Immature natural killer cell (primary cell): Measurements from ENCODE around the gene CCR9. TPM values are rescaled to one million over a fixed set of nuclear protein-coding genes. Genes with fewer than 3 reads are reported as not detected.

Experiments
- DNase-seq, 3 donors: peaks; one replicate each; pipeline ENCODE4 v3.0.0; 2022; ENCODE audit warnings: mixed read lengths in 1 of 3
- H3K27ac Mint-ChIP-seq, 6 donors: one replicate each; pipeline ENCODE4 v1.8.0; 2020; ENCODE audit warnings: mixed read lengths in 6 of 6, mild to moderate bottlenecking in 5 of 6, inconsistent platforms in 4 of 6, moderate library complexity in 3 of 6
- H3K27me3 Mint-ChIP-seq, 3 donors: one replicate each; pipeline ENCODE4 v1.8.0; 2020 to 2021; ENCODE audit warnings: low read depth in 3 of 3, mild to moderate bottlenecking in 3 of 3, mixed read lengths in 3 of 3, moderate library complexity in 3 of 3, inconsistent platforms in 1 of 3
- H3K36me3 Mint-ChIP-seq, 3 donors: one replicate each; pipeline ENCODE4 v1.8.0; 2020; ENCODE audit warnings: mixed read lengths in 3 of 3, inconsistent platforms in 2 of 3, mild to moderate bottlenecking in 2 of 3
- H3K4me1 Mint-ChIP-seq, 2 donors: one replicate each; pipeline ENCODE4 v1.8.0; 2020; ENCODE audit warnings: inconsistent platforms in 2 of 2, mild to moderate bottlenecking in 2 of 2, mixed read lengths in 2 of 2, moderate library complexity in 1 of 2
- H3K4me3 Mint-ChIP-seq, 5 donors: one replicate each; pipeline ENCODE4 v1.8.0; 2020; ENCODE audit warnings: mild to moderate bottlenecking in 5 of 5, mixed read lengths in 5 of 5, inconsistent platforms in 3 of 5, moderate library complexity in 3 of 5
- H3K9me3 Mint-ChIP-seq, 6 donors: one replicate each; pipeline ENCODE4 v1.8.0; 2020; ENCODE audit warnings: mild to moderate bottlenecking in 6 of 6, mixed read lengths in 6 of 6, inconsistent platforms in 4 of 6, moderate library complexity in 3 of 6
- polyA plus RNA-seq, 3 donors: library from polyadenylated mRNA; unstranded; fragments of 300-500 nt; fragmentation: Illumina TruSeq; gene quantifications; one replicate each; pipeline ENCODE4 v1.2.3, GENCODE V29; 2021

CCR9 gene
- polyA plus RNA-seq, 3 donors from 2014 or later, result not detected

GRCh38 chr3:45861043-45861719 is 25.2 kb upstream of the CCR9 start:
- H3K9me3 Mint-ChIP-seq, result peaks cover 0 to 4% (median 0%) of the 10 kb centered on the region in 6 donors
- no peak overlapping the region for H3K27ac Mint-ChIP-seq

GRCh38 chr3:45864760-45865519 is 21.4 kb upstream of the CCR9 start:
- H3K9me3 Mint-ChIP-seq, result peaks cover 0 to 4% (median 0%) of the 10 kb centered on the region in 6 donors
- peak overlapping the region in 4 of 5 donors; percentile 4 to 64 (median 46) for H3K4me3 Mint-ChIP-seq
- no peak for DNase-seq
- H3K27me3 Mint-ChIP-seq, result peaks cover 2 to 4% (median 3%) of the 10 kb centered on the region in 3 donors
- peak overlapping the region; percentile 3 to 76 (median 40) for H3K27ac Mint-ChIP-seq
- peaks cover 4 to 12% (median 5%) of the 10 kb centered on the region in 3 donors for H3K36me3 Mint-ChIP-seq
- H3K4me1 Mint-ChIP-seq, result peaks cover 21 to 41% of the 10 kb centered on the region in 2 donors

More at GRCh38 chr3:45861043-45861719, 25.2 kb upstream of the CCR9 start:
- peaks cover 8 to 22% of the 10 kb centered on the region in 2 donors for H3K4me1 Mint-ChIP-seq
- H3K27me3 Mint-ChIP-seq, result peaks cover 0 to 3% (median 0%) of the 10 kb centered on the region in 3 donors
- DNase-seq, result no peak
- no peak overlapping the region for H3K4me3 Mint-ChIP-seq
- peaks cover 5 to 16% (median 9%) of the 10 kb centered on the region in 3 donors for H3K36me3 Mint-ChIP-seq

GRCh38 chr3:45865563-45865962 is 20.8 kb upstream of the CCR9 start:
- peaks cover 3 to 8% (median 6%) of the 10 kb centered on the region in 3 donors for H3K27me3 Mint-ChIP-seq

GRCh38 chr3:45868213-45868612 is 18.1 kb upstream of the CCR9 start:
- Mint-ChIP-seq H3K36me3 (peaks cover 4 to 5% (median 5%) of the 10 kb centered on the region in 3 donors), H3K4me1 (peaks cover 29 to 66% of the 10 kb centered on the region in 2 donors)

More at GRCh38 chr3:45865563-45865962, 20.8 kb upstream of the CCR9 start:
- Mint-ChIP-seq H3K36me3 (peaks cover 4 to 12% (median 5%) of the 10 kb centered on the region in 3 donors), H3K4me3 (peak overlapping the region in 2 of 5 donors; percentile 50 to 64), H3K4me1 (peaks cover 26 to 47% of the 10 kb centered on the region in 2 donors), H3K27ac (peak overlapping the region in 1 of 6 donors; percentile 76), H3K9me3 (peaks cover 0 to 4% (median 0%) of the 10 kb centered on the region in 6 donors)
- no peak for DNase-seq

GRCh38 chr3:45868650-45869049 is 17.7 kb upstream of the CCR9 start:
- no peak for DNase-seq
- Mint-ChIP-seq H3K27ac (peak overlapping the region in 3 of 6 donors; percentile 9 to 74 (median 61)), H3K36me3 (peaks cover under 1 to 2% (median under 1%) of the 10 kb centered on the region in 3 donors), H3K4me3 (peak overlapping the region in 1 of 5 donors; percentile 59), H3K27me3 (peaks cover 3 to 9% (median 8%) of the 10 kb centered on the region in 3 donors), H3K4me1 (peaks cover 29 to 66% of the 10 kb centered on the region in 2 donors), H3K9me3 (peaks cover 0 to 2% (median 0%) of the 10 kb centered on the region in 6 donors)

More at GRCh38 chr3:45868213-45868612, 18.1 kb upstream of the CCR9 start:
- DNase-seq, result no peak
- peaks cover 0 to 3% (median 0%) of the 10 kb centered on the region in 6 donors for H3K9me3 Mint-ChIP-seq
- H3K27me3 Mint-ChIP-seq, result peaks cover 3 to 8% (median 8%) of the 10 kb centered on the region in 3 donors
- peak overlapping the region in 1 of 5 donors; percentile 28 for H3K4me3 Mint-ChIP-seq
- H3K27ac Mint-ChIP-seq, result peak overlapping the region in 1 of 6 donors; percentile 61

GRCh38 chr3:45869638-45870037 is 16.7 kb upstream of the CCR9 start:
- peaks cover 6 to 13% (median 10%) of the 10 kb centered on the region in 3 donors for H3K27me3 Mint-ChIP-seq
- H3K4me3 Mint-ChIP-seq, result peak overlapping the region in 4 of 5 donors; percentile 4 to 57 (median 23)
- peaks cover 0 to 3% (median 0%) of the 10 kb centered on the region in 6 donors for H3K9me3 Mint-ChIP-seq
- H3K36me3 Mint-ChIP-seq, result peaks cover 0 to 7% (median 4%) of the 10 kb centered on the region in 3 donors
- no peak for DNase-seq
- peaks cover 30 to 63% of the 10 kb centered on the region in 2 donors for H3K4me1 Mint-ChIP-seq
- H3K27ac Mint-ChIP-seq, result peak overlapping the region in 4 of 6 donors; percentile 16 to 76 (median 52)

- peaks cover 6 to 13% (median 10%) of the 10 kb centered on the region in 3 donors for H3K27me3 Mint-ChIP-seq
- H3K4me3 Mint-ChIP-seq, result peak overlapping the region; percentile 4 to 57 (median 24)
- peaks cover 0 to 3% (median 0%) of the 10 kb centered on the region in 6 donors for H3K9me3 Mint-ChIP-seq
- DNase-seq, result peak; percentile 76 to 79 (median 78)
- peaks cover 0 to 7% (median 4%) of the 10 kb centered on the region in 3 donors for H3K36me3 Mint-ChIP-seq
- peak overlapping the region in 5 of 6 donors; percentile 16 to 76 (median 57) for H3K27ac Mint-ChIP-seq
- peaks cover 30 to 63% of the 10 kb centered on the region in 2 donors for H3K4me1 Mint-ChIP-seq
Measured at GRCh38 chr3:45870099-45870498, 16.2 kb upstream of the CCR9 start.

GRCh38 chr3:45871780-45872179 is 14.6 kb upstream of the CCR9 start:
- Mint-ChIP-seq H3K27ac (peak overlapping the region in 1 of 6 donors; percentile 62), H3K4me3 (no peak overlapping the region), H3K4me1 (peaks cover 27 to 57% of the 10 kb centered on the region in 2 donors), H3K9me3 (peaks cover 0 to 3% (median 0%) of the 10 kb centered on the region in 6 donors), H3K36me3 (peaks cover 0 to 7% (median 4%) of the 10 kb centered on the region in 3 donors), H3K27me3 (peaks cover 9 to 14% (median 10%) of the 10 kb centered on the region in 3 donors)
- no peak for DNase-seq

GRCh38 chr3:45872569-45872968 is 13.8 kb upstream of the CCR9 start:
- no peak for DNase-seq
- Mint-ChIP-seq H3K4me3 (no peak overlapping the region), H3K4me1 (peaks cover 27 to 57% of the 10 kb centered on the region in 2 donors), H3K36me3 (peaks cover 0 to 7% (median 4%) of the 10 kb centered on the region in 3 donors), H3K27me3 (peaks cover 9 to 15% (median 10%) of the 10 kb centered on the region in 3 donors), H3K27ac (peak overlapping the region in 1 of 6 donors; percentile 62), H3K9me3 (peaks cover 0 to 3% (median 0%) of the 10 kb centered on the region in 6 donors)

GRCh38 chr3:45873036-45873435 is 13.3 kb upstream of the CCR9 start:
- peaks cover 9 to 15% (median 10%) of the 10 kb centered on the region in 3 donors for H3K27me3 Mint-ChIP-seq
- peaks cover 0 to 3% (median 0%) of the 10 kb centered on the region in 6 donors for H3K9me3 Mint-ChIP-seq
- no peak for DNase-seq
- no peak overlapping the region for H3K4me3 Mint-ChIP-seq
- H3K4me1 Mint-ChIP-seq, result peaks cover 27 to 57% of the 10 kb centered on the region in 2 donors
- H3K36me3 Mint-ChIP-seq, result peaks cover 0 to 7% (median 4%) of the 10 kb centered on the region in 3 donors
- no peak overlapping the region for H3K27ac Mint-ChIP-seq

- Mint-ChIP-seq H3K4me3 (no peak overlapping the region), H3K36me3 (peaks cover 2 to 7% (median 4%) of the 10 kb centered on the region in 3 donors), H3K27me3 (peaks cover 7 to 19% (median 11%) of the 10 kb centered on the region in 3 donors), H3K4me1 (peaks cover 25 to 56% of the 10 kb centered on the region in 2 donors), H3K9me3 (peaks cover 0 to 3% (median 0%) of the 10 kb centered on the region in 6 donors), H3K27ac (no peak overlapping the region)
- no peak for DNase-seq
Measured at GRCh38 chr3:45873638-45874037, 12.7 kb upstream of the CCR9 start.

- no peak overlapping the region for H3K4me3 Mint-ChIP-seq
Measured at GRCh38 chr3:45874677-45875346, 11.5 kb upstream of the CCR9 start.

More at GRCh38 chr3:45874677-45875346, 11.5 kb upstream of the CCR9 start:
- no peak for DNase-seq
- peaks cover 6 to 19% (median 11%) of the 10 kb centered on the region in 3 donors for H3K27me3 Mint-ChIP-seq
- H3K27ac Mint-ChIP-seq, result peak overlapping the region in 1 of 6 donors; percentile 21
- peaks cover 0 to 3% (median 0%) of the 10 kb centered on the region in 6 donors for H3K9me3 Mint-ChIP-seq
- peaks cover 21 to 56% of the 10 kb centered on the region in 2 donors for H3K4me1 Mint-ChIP-seq
- H3K36me3 Mint-ChIP-seq, result peaks cover 4 to 9% (median 7%) of the 10 kb centered on the region in 3 donors
